ENCODE results near the gene LPCAT1.
"Not testable (repeated sequence)": the region's sequence is repeated elsewhere in the genome, so short reads cannot be mapped to it uniquely, and the experiment has no call there.

DNA sequence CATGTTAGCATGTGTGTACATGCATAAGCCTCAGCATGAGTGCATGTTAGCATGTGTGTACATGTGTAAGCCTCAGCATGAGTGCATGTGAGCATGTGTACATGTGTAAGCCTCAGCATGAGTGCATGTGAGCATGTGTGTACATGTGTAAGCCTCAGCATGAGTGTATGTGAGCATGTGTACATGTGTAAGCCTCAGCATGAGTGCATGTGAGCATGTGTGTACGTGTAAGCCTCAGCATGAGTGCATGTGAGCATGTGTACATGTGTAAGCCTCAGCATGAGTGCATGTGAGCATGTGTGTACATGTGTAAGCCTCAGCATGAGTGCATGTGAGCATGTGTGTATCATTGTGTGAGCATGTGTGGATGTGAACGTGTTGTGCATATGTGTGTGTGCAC, 64.3 kb downstream of the LPCAT1 start:
- TF ChIP-seq POLR2A (IDR thresholded peaks at IDR 0.05; ENCODE audit: low read depth, low read length); TAF1 (IDR thresholded peaks at IDR 0.05; ENCODE audit: borderline replicate concordance, low read depth, low read length): not testable (repeated sequence)
